Left renal pelvis (tissue), 4 donors: ENCODE results near the gene GPRC5A. TPM values are rescaled to one million over a fixed set of nuclear protein-coding genes. Genes with fewer than 3 reads are reported as not detected.

Experiments used
- DNase-seq, 4 donors: peaks; one replicate each; pipeline ENCODE4 v3.0.0-alpha.2; 2013; ENCODE audit warnings: low read depth in 4 of 4, low spot score in 3 of 4
- polyA plus RNA-seq, 4 donors: library from polyadenylated mRNA; unstranded; fragments of 120-200 nt; gene quantifications; one replicate each; pipeline ENCODE4 v1.2.1, GENCODE V29; 2013; ENCODE audit not compliant: insufficient read length in 4 of 4

The GPRC5A gene
- polyA plus RNA-seq, 4 donors = 7.0 to 12.4 (median 7.9) TPM

DNA sequence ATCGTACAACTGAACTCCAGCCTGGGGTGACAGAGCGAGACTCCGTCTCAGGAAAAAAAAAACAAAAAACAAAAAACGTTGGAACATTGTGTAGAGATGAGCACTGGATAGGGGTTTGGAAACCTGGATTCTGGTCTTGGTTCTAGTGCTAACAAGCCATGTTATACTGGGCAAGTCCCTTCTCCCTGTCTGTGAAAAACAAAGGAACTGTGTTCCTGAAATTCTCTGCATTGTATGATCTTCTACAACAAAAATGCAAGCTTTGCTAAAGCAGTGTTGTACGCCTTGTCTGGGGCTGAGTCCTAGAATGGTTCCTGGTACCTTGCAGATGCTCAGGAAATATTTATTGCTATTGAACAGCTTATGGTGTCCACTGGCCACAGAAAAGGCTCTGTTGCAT lies 47.2 kb downstream of the GPRC5A start:
- DNase-seq = no peak

DNA sequence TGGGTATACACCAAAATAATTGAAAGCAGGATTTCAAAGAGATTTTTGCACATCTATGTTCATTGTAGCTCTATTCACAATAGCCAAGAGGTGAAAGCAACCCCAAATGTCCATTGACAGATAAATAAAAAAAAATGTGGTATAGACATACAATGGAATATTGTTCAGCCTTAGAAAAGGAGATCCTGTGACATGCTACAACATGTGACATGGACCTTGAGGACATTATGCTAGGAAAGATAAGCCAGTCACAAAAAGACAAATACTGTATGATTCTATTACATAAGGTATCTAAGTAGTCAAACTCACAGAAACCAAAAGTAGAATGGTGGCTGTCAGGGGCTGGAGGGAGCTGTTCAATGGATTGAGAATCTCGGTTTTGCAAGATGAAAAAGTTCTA lies 48.5 kb downstream of the GPRC5A start:
- no peak for DNase-seq

DNA sequence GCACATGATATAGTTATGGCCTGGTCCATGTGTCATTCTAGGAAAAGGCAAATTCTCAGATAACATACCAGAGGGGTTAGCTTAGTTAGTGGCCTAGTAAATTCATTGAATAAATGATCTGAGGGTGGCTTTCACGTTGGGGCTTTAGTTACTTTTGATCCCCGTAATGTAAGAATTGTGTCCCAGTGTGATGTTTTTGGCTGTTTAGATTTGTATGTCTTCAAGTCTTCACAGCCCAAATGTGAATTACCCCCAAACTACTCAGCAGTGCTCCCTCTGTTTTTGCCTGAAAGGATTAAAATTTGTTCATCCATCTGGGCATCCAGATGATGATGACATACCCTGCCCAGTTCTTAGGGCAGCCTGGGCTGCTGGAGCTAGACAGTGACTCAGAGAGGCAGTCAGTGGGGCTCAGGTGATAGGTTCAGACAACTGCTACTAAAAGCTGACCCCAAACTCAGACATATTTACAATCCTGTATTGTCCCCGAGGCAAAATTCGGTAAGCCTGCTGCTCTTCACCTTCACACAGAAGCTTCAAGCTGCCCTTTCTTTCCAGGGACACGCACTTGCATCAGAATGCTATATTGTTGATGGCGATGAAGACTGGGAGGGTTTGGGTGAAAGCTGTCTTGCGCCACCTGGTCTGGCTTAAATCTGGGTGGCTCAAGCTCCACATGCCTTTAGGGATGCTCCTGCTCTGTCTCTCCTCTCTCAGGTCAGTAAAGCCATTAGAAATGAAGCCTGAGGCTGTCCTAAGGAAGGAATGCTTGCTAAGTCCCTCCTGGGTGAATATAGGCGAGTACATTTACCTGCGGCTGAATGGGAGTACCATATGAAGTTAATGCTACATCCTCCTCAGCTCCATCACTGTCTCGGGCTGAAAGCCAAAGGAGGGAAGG lies 50.3 kb downstream of the GPRC5A start:
- DNase-seq = no peak

DNA sequence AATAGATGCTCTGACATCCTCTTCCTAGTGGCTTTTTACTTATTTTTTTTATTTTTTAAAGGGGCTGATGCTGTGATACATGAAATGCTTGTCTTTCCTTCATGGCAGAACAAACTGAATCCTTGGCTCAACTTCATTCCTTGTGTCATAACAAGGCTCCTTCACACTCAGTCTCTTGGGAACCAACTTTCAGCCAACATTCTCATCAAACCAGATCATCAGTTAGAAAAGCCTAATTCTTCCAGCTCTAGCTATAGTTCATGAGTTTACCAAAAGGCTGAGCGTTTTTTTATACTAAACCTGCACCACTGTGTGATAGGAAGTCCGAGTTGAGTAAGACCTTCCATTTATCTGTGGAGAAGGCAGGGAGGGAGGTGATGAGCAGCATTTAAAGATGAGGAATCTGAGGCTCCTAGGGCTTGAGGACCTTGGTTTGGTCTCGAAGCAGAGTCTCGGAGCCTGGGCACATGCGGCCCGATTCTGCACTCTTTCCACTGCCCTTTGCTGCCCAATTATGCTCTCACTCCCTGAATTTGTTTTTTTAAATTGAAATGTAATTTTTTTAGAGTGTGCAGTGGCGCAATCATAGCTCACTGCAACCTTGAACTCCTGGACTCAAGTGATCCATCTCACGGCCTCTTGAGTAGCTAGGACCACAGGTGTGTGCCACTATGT lies 52.4 kb downstream of the GPRC5A start:
- no peak for DNase-seq

DNA sequence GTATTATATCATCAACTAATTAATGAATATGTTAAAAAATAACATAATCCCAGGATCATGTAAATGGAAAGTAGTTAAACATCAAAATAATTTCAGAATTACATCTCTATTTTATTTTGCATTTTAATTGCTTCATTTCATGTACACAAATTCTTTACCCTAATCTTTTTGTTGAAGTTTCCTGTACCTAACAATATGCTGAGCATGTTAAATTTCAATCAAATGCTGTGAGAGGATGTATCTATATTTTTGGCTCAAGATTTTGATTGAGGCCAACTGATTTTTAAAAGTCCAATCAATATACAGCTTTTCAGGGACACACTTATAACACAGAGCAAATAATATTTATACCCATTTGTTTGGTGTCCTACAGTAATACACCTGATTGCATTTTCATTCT lies 54.2 kb downstream of the GPRC5A start:
- DNase-seq = no peak

DNA sequence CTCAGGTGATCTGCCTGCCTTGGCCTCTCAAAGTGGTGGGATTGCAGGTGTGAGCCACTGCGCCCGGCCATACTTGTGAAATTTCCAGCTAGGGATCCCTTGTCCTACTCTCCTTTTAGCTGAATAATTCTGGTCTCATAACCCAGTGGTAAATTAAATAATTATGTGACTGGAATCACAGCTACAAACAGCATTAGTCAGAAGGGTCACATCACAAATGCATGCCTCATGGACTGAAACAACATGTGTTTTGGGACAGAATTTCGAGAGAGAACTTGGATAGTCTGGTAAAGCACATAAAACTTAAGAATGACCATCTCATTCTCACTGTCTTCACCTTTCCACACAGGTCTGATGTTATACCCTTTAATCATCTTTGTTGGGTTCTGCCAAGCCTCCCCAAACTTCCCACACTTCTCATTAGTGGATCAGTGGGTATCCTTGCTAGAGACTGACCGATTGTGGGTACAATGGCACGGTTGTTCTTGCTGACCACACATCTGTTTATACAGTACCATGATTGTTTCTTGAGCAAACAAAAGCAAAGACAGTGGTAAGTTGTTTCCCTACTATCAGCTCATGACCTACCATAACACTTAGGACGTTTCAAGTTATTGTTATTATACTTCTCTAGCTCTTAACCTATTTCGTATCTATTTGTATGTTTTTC lies 55.5 kb downstream of the GPRC5A start:
- DNase-seq = no peak

DNA sequence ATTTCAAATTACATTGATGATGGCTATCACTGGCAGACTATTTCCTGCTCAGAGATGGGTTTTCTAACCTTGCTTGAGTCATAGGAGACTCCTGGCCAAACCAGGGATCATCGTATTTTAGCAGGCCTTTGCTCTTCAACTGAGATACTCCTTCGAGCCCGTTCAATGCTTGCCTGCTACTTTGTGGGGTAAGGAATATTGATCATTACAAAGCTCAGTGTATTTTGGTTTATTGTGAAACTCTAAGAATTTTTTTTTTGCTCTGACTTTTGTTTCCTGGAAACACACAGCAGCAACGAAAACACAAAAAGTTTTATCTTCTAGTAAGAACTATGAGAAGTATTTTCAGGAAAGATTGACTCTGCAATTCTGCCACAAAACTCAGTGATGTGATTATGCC lies 56.5 kb downstream of the GPRC5A start:
- no peak for DNase-seq

DNA sequence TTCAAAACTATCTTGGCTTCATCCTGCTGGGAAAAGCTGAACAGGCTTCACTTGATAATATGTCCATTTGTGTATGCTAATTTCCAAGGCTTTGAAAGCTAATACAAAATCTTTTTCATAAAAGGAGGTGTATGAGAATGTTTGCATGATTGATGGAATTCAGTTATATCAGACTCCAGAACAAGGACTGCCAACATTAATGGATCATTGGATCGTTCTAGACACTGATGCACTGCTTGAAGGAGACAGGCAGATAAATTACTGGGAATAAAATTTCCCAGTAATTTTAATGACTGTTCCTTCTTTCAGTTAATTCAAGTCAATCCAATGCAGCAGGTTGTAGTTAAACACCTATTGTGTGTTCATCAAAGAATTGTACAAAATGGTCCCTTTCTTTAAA lies 60.1 kb downstream of the GPRC5A start:
- no peak for DNase-seq

DNA sequence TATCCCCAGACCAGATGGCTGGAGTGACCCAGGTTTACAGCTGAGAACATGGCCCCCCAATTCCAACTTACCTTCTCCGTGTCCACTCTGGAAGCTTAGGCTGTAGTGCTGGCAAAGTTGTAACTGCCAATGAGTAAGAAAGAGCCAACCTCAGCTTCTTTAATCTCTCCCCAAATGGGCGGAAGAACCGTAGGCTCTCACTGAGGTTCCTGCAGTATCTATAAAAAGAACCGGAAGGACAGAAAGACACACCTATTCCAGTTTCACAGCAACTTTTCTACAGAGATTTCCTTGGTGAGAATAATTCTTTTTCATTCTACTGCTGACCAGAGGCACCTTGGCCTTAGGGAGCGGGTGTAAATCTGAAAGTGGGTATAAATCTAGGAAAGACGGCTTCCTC lies 60.7 kb downstream of the GPRC5A start, which contains the start of gene GPRC5D:
Gene GPRC5D, minus strand, starts transcription at position 135 of the 400 bp plus-strand sequence. CDS start 1,786 bp downstream, outside the sequence.
- no peak for DNase-seq

DNA sequence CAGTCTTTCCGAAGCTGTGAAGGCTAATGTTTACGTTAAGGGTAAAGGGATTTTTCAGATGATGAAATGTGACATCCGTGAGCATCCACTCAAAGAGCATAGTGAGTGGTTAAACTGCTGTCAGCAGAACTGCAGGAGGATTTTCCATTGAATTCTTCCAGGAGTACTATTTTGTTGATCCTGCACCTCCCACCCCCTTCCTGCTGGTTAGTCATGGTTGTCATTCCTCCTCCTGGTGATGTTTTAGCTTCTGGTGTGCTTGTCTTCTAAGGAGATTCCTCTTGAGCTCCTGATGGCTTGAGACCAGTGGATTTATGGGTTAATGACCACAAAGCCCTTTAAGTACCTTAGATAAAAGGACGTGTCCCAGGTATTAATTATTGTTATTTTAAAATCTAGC lies 63.0 kb downstream of the GPRC5A start:
- DNase-seq = no peak

DNA sequence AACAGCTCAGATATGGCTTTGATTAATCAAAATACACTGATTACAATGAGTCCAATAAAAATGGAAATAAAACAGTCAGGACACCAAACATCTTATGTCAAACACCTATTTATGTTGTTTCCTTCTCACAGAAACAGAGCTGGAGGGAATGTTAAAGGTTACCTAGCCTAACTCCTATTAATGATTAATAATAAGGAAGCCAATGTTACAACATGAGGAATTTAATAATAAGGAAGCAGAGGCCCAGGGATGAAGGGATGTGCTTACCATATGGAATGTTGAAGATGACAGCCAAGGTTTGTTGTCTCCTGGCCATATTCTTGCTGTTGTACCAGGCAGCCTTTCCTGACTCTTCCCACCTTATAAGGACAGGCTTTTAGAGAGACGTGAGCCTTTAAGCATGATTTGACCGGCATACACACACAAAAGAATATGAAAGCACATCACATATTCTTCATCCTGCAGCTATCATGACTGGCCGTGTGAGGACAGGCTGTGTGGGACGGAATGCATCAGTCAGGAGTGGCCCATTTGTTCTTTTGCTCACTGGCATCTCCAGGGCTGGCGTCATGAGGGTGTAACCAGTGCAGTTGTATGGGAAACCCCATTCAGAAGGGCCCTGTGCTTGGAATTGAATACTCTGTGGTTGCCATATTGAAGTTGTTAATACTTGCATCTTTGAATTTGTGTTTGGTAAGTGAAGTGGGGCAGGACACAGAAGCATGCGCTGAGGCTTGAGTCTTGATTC lies 63.7 kb downstream of the GPRC5A start:
- DNase-seq = no peak

DNA sequence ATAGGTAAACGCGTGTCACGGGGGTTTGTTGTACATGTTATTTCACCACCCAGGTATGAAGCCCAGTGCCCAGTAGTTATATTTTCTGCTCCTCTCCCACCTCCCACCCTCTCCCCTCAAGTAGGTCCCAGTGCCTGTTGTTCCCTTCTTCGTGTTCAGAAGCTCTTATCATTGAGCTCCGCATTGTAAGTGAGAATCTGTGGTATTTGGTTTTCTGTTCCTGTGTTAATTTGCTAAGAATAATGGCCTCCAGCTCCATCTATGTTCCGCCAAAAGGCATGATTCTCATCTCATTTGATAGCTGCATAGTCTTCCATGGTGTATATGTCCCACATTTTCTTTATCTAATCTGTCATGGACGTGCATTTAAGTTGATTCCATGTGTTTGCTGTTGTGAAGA lies 67.5 kb downstream of the GPRC5A start:
- DNase-seq = no peak

DNA sequence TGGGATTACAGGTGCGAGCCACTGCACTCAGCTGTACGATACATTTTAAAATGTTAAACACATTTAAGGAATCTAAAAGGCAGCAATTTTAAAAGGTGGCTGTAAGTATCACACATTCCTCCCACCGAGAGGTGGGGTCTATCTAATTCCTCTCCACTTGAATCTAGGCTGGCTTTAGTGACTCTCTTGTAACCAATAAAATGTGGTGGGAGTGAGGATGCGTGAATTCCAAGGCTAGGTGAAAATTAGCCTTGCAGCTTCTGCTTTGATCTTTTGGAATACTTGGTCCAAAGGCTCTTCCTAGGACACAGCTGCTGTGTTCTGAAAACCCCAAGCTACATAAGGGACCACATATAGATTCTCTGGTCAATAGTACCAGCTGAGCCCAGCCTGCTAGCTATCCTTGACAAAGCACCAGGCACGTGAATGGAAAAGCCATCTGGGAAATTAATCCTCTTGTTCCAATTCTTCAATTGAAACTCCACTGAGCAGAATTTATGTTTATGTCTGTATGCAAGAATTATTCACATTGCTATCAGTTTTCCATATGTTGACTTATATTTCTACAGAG lies 69.4 kb downstream of the GPRC5A start:
- DNase-seq = no peak

DNA sequence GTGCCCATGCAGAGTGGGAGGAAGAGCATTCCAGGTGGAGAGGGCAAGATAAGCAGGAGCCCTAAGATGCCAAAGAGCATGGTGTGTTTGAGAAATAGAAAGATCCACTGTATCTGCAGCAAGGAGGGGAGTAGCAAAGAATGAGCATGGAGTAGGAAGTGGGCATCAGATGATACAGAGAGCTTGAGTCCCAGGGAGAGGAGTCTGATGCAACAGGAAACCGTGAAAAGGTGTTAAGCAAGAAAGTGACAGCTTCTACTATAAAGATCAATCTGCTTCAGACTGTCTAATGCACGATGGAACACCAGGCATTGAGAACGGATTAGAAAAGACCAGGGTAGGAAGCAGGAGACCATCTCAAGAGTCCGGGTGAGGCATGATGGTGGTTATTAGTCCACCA lies 72.9 kb downstream of the GPRC5A start:
- no peak for DNase-seq

DNA sequence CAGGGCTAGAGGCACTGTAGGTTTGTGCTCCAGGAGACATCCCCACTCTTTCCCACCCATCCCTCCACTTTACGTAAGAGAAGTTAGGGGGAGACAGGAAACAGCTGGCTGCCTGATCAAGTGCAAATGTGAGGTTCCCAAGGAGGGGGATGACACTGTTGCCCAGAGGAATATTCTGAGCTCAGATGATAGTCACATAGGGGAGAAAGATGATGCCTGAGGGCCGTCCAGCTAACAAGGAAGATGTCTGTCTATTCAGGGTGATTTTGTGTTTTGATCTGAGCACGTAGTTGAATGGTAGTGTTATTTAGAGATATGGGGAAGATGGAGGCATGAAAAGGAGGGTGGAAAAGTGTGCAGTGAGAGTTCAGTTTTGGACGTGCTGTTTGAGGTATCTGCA lies 74.5 kb downstream of the GPRC5A start:
- DNase-seq = no peak

Other genes starting within 250 kb of the GPRC5A start
- 1 to 10 TPM in 3 of 4 donors, under 1 TPM in 1; 0.79 to 1.6 (median 1.3) TPM for gene GPR19, start 195.4 kb upstream of the GPRC5A start, polyA plus RNA-seq
- gene CDKN1B, start 174.2 kb upstream of the GPRC5A start, polyA plus RNA-seq = 10 to 100 TPM; 59.1 to 80.7 (median 68.4) TPM
- 10 to 100 TPM in 3 of 4 donors, 1 to 10 TPM in 1; 8.4 to 14.9 (median 12.4) TPM for gene APOLD1, start 105.9 kb upstream of the GPRC5A start, polyA plus RNA-seq
- 10 to 100 TPM; 68.5 to 82.5 (median 77.5) TPM for gene DDX47, start 78.2 kb upstream of the GPRC5A start, polyA plus RNA-seq
- gene GPRC5D, start 60.6 kb downstream of the GPRC5A start, polyA plus RNA-seq = 1 to 10 TPM in 1 of 4 donors, under 1 TPM in 3; 0.33 to 1.1 (median 0.62) TPM
- 10 to 100 TPM; 71.2 to 74.1 (median 72.9) TPM for gene HEBP1, start 108.7 kb downstream of the GPRC5A start, polyA plus RNA-seq
- 10 to 100 TPM in 3 of 4 donors, 1 to 10 TPM in 1; 8.3 to 13.9 (median 12.2) TPM for gene FAM234B, start 152.8 kb downstream of the GPRC5A start, polyA plus RNA-seq
- gene GSG1, start 212.1 kb downstream of the GPRC5A start, polyA plus RNA-seq = under 1 TPM; 0.11 to 0.97 (median 0.47) TPM